Fibroblast of lung (primary cell): ENCODE measurements around the gene CARMIL3.

Experiments
- EZH2 ChIP-seq: IDR thresholded peaks from 2 replicates; pipeline ENCODE4 v1.5.1; 2012; ENCODE audit warnings: low read length, control low read depth, mild to moderate bottlenecking; ENCODE audit errors: missing control alignments
- TF ChIP-seq, protein P1 (sequence below), 2 donors: IDR thresholded peaks in 1 of 2; conservative IDR thresholded peaks in 1 of 2; 1 replicate in 1 of 2; 2 replicates in 1 of 2; pipeline ENCODE4 v1.5.1; 2011 to 2012; ENCODE audit warnings: low read length in 2 of 2, control low read depth in 1 of 2, inconsistent platforms in 1 of 2, low read depth in 1 of 2, mild to moderate bottlenecking in 1 of 2

DNA sequence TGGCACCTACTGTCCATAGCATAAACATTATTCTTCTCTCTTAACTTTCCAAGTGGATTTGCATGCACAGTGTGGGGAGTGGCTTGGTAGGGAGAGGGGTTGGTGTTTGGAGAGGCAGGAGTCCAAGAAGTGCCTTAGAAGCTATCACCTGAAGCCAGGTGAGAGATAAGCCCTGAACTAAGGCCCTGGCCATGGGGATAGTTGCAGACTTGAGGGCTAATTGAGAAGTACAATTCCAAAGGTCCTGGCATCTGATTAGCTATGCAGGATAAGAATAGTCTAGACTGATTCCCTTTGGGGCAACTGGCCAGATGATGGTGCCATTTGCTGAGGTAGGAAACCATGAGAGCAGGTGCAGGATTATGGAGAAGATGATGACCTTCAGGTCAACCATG lies 40.3 kb downstream of the CARMIL3 start:
- TF ChIP-seq, protein P1, sequence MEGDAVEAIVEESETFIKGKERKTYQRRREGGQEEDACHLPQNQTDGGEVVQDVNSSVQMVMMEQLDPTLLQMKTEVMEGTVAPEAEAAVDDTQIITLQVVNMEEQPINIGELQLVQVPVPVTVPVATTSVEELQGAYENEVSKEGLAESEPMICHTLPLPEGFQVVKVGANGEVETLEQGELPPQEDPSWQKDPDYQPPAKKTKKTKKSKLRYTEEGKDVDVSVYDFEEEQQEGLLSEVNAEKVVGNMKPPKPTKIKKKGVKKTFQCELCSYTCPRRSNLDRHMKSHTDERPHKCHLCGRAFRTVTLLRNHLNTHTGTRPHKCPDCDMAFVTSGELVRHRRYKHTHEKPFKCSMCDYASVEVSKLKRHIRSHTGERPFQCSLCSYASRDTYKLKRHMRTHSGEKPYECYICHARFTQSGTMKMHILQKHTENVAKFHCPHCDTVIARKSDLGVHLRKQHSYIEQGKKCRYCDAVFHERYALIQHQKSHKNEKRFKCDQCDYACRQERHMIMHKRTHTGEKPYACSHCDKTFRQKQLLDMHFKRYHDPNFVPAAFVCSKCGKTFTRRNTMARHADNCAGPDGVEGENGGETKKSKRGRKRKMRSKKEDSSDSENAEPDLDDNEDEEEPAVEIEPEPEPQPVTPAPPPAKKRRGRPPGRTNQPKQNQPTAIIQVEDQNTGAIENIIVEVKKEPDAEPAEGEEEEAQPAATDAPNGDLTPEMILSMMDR (conservative IDR thresholded peaks at IDR 0.05 in 1 of 2, IDR thresholded peaks at IDR 0.05 in 1 of 2; ENCODE audit: low read depth in 1 of 2, low read length in 2 of 2): no peak
- TF ChIP-seq EZH2: no peak
